SK-N-SH (cell line): ENCODE measurements around the gene ARHGAP6. TPM values are rescaled to one million over a fixed set of nuclear protein-coding genes. Genes with fewer than 3 reads are reported as not detected.

ENCODE experiments used
- CTCF ChIA-PET: fragments of 300-600, 350-600 bp; formaldehyde crosslinking; extraction: SDS; loops from one replicate; lab custom pipeline; 2021; lab: Yijun Ruan, JAX
- POLR2A ChIA-PET: fragments of 350-600 bp; sonication (Branson Sonifier 250); formaldehyde crosslinking; extraction: SDS; loops from one replicate; lab custom pipeline; 2020; ENCODE audit warnings: antibody characterized with exemption, inconsistent platforms; lab: Yijun Ruan, JAX
- DNase-seq: peaks from one replicate; pipeline ENCODE4 v3.0.0; 2012
- H2AFZ ChIP-seq: fragments of 200-600 bp; sonication (generic); 2 replicates; pipeline ENCODE4 v1.8.1; 2016; ENCODE audit warnings: antibody characterized with exemption, mild to moderate bottlenecking, low read depth
- H3F3A ChIP-seq: fragments of 200-600 bp; sonication (generic); replicated peaks from 2 replicates; pipeline ENCODE3; 2016; ENCODE audit warnings: antibody characterized with exemption, mild to moderate bottlenecking; ENCODE audit not compliant: insufficient read depth
- H3K27ac ChIP-seq, 2 experiments: fragments of 200-500 bp in 1 of 2; fragments of 200-600 bp in 1 of 2; sonication (Bioruptor generic) in 1 of 2; sonication (generic), shearing (Covaris generic) in 1 of 2; 2 replicates each; pipeline versions ENCODE4 v1.5.1 to v1.6.1; 2014 to 2016; ENCODE audit warnings: low read depth in 2 of 2, inconsistent platforms in 1 of 2, low read length in 1 of 2, mild to moderate bottlenecking in 1 of 2, mixed read lengths in 1 of 2
- H3K27me3 ChIP-seq: fragments of 200-600 bp; sonication (generic), shearing (Covaris generic); 2 replicates; pipeline ENCODE4 v1.6.1; 2016; ENCODE audit warnings: mixed run types; ENCODE audit not compliant: insufficient read depth
- H3K36me3 ChIP-seq, 2 experiments: fragments of 200-500 bp in 1 of 2; fragments of 200-600 bp in 1 of 2; sonication (Bioruptor generic) in 1 of 2; sonication (generic) in 1 of 2; replicated peaks in 1 of 2; 2 replicates each; pipeline versions ENCODE3 to v1.5.1; 2014 to 2016; ENCODE audit warnings: low read length in 1 of 2, mild to moderate bottlenecking in 1 of 2; ENCODE audit not compliant: insufficient read depth in 2 of 2, control insufficient read depth in 1 of 2
- H3K4me1 ChIP-seq, 2 experiments: fragments of 200-500 bp in 1 of 2; fragments of 200-600 bp in 1 of 2; sonication (Bioruptor generic) in 1 of 2; sonication (generic), shearing (Covaris generic) in 1 of 2; 2 replicates each; pipeline versions ENCODE4 v1.5.1 to v1.6.1; 2014 to 2016; ENCODE audit warnings: low read depth in 1 of 2, low read length in 1 of 2, mixed run types in 1 of 2; ENCODE audit not compliant: insufficient read depth in 2 of 2, control insufficient read depth in 1 of 2
- H3K4me2 ChIP-seq: fragments of 200-600 bp; sonication (generic), shearing (Covaris generic); 2 replicates; pipeline ENCODE4 v1.6.1; 2017; ENCODE audit warnings: mixed run types
- H3K4me3 ChIP-seq, 2 experiments: fragments of 200-500 bp in 1 of 2; fragments of 200-600 bp in 1 of 2; sonication (Bioruptor generic) in 1 of 2; sonication (generic), shearing (Covaris generic) in 1 of 2; 2 replicates each; pipeline versions ENCODE4 v1.5.1 to v1.8.1; 2014 to 2016; ENCODE audit warnings: low read depth in 2 of 2, inconsistent platforms in 1 of 2, low read length in 1 of 2, mild to moderate bottlenecking in 1 of 2, mixed read lengths in 1 of 2, moderate library complexity in 1 of 2
- H3K79me2 ChIP-seq: fragments of 200-600 bp; sonication (generic); 2 replicates; pipeline ENCODE4 v1.8.1; 2017; ENCODE audit warnings: mild to moderate bottlenecking; ENCODE audit not compliant: insufficient read depth
- H3K9ac ChIP-seq: fragments of 200-600 bp; sonication (generic); 2 replicates; pipeline ENCODE4 v1.6.1; 2017; ENCODE audit warnings: mixed run types
- H3K9me2 ChIP-seq: fragments of 200-600 bp; sonication (generic); 2 replicates; pipeline ENCODE4 v1.6.1; 2017; ENCODE audit warnings: mixed run types
- H3K9me3 ChIP-seq: fragments of 200-600 bp; sonication (generic); 2 replicates; pipeline ENCODE4 v1.6.1; 2017; ENCODE audit warnings: mixed run types, mild to moderate bottlenecking, moderate library complexity
- H4K20me1 ChIP-seq: fragments of 200-600 bp; sonication (generic); 2 replicates; pipeline ENCODE4 v1.6.1; 2017; ENCODE audit warnings: mild to moderate bottlenecking, mixed run types; ENCODE audit not compliant: insufficient read depth
- CHD2 ChIP-seq: fragments of 150-350 bp; IDR thresholded peaks from 2 replicates; pipeline ENCODE4 v1.6.1; 2018; ENCODE audit warnings: low read length; ENCODE audit not compliant: partially characterized antibody
- ELF1 ChIP-seq: IDR thresholded peaks from 2 replicates; pipeline ENCODE4 v1.4.0; 2012
- EP300 ChIP-seq, 2 experiments: IDR thresholded peaks; 2 replicates each; pipeline versions ENCODE4 v1.4.0 to v1.6.1; 2012; ENCODE audit warnings: borderline replicate concordance in 1 of 2, low read depth in 1 of 2, low read length in 1 of 2
- FOSL2 ChIP-seq: IDR thresholded peaks from 2 replicates; pipeline ENCODE4 v1.4.0; 2012; ENCODE audit warnings: low read depth, mild to moderate bottlenecking, moderate library complexity, borderline replicate concordance
- JUND ChIP-seq: IDR thresholded peaks from 2 replicates; pipeline ENCODE4 v1.4.0; 2012
- MAX ChIP-seq: IDR thresholded peaks from 2 replicates; pipeline ENCODE4 v1.4.0; 2012; ENCODE audit warnings: low read depth
- MEF2A ChIP-seq: IDR thresholded peaks from 2 replicates; pipeline ENCODE4 v1.4.0; 2012; ENCODE audit warnings: low read depth, borderline replicate concordance
- NFIC ChIP-seq: IDR thresholded peaks from 2 replicates; pipeline ENCODE4 v1.4.0; 2012; ENCODE audit warnings: borderline replicate concordance
- NRF1 ChIP-seq: IDR thresholded peaks from 2 replicates; pipeline ENCODE4 v1.6.1; 2012; ENCODE audit warnings: low read depth, mild to moderate bottlenecking, low read length
- RAD21 ChIP-seq: IDR thresholded peaks from 2 replicates; pipeline ENCODE4 v1.6.1; 2012; ENCODE audit warnings: mild to moderate bottlenecking, low read length
- RCOR1 ChIP-seq: fragments of 150-350 bp; IDR thresholded peaks from 2 replicates; pipeline ENCODE4 v1.6.1; 2017; ENCODE audit warnings: antibody characterized with exemption, low read length
- TCF12 ChIP-seq: IDR thresholded peaks from 2 replicates; pipeline ENCODE4 v1.4.0; 2012
- ZBTB33 ChIP-seq: IDR thresholded peaks from 2 replicates; pipeline ENCODE4 v1.4.0; 2012; ENCODE audit warnings: low read depth, borderline replicate concordance
- WGBS: methylation state at CpG from one replicate; pipeline ENCODE4 v1.1.6; 2017; ENCODE audit warnings: low lambda C conversion rate; 5-methylcytosine and 5-hydroxymethylcytosine counted together
- polyA plus RNA-seq, 3 experiments: library from polyadenylated mRNA; depleted of rRNA; stranded (reverse); fragments of >200 nt; gene quantifications; 2 replicates each; pipeline ENCODE4 v1.2.3, GENCODE V29; 2012

The ARHGAP6 gene
- polyA plus RNA-seq, 1 of the 3 experiments (the other 2 are of a cell fraction), result 0.16 TPM

GRCh38 chrX:11264925-11265324 lies 400.8 kb downstream of the ARHGAP6 start:
- Histone ChIP-seq H3K4me2 (no peak overlapping the region), H3K36me3 (no peaks in the 10 kb centered on the region), H3K79me2 (no peaks in the 10 kb centered on the region), H3K4me1 (no peaks in the 10 kb centered on the region), H3K27ac (no peak overlapping the region), H3F3A (no peaks in the 10 kb centered on the region), H4K20me1 (no peaks in the 10 kb centered on the region), H3K9me3 (no peaks in the 10 kb centered on the region), H3K9me2 (no peaks in the 10 kb centered on the region), H3K9ac (no peak overlapping the region), H3K27me3 (no peaks in the 10 kb centered on the region), H2AFZ (no peak overlapping the region; the same call in 1 of the 2 replicates), H3K4me3 (no peak overlapping the region)
- ChIA-PET POLR2A (no interaction called here), CTCF (no interaction called here)
- DNase-seq, result no peak
- TF ChIP-seq FOSL2 (no peak), TCF12 (no peak), ELF1 (no peak), MEF2A (no peak), NRF1 (no peak), ZBTB33 (no peak), RAD21 (no peak), CHD2 (no peak), RCOR1 (no peak)
- 19% methylated on average over 1 of the region's 1 CpG for WGBS

- no peak for DNase-seq
- Histone ChIP-seq H3K4me2 (no peak overlapping the region), H3K79me2 (no peaks in the 10 kb centered on the region), H3K27ac (peak overlapping the region in 1 of 2 experiments; percentile 61; a peak in 1 of 4 replicates), H3K4me1 (no peaks in the 10 kb centered on the region), H3K9me3 (no peaks in the 10 kb centered on the region), H3K27me3 (no peaks in the 10 kb centered on the region), H2AFZ (no peak overlapping the region), H3F3A (no peaks in the 10 kb centered on the region), H3K36me3 (no peaks in the 10 kb centered on the region), H4K20me1 (no peaks in the 10 kb centered on the region), H3K9me2 (no peaks in the 10 kb centered on the region), H3K4me3 (no peak overlapping the region), H3K9ac (no peak overlapping the region)
- 87% methylated on average over 1 of the region's 1 CpG for WGBS
- TF ChIP-seq CHD2 (no peak), TCF12 (peak; percentile 52), FOSL2 (peak; percentile 73; the same call in 1 of the 2 replicates), JUND (peak; percentile 57), NFIC (peak; percentile 17; the same call in 1 of the 2 replicates), MAX (no peak), EP300 (IDR thresholded peaks at IDR 0.05; ENCODE audit: borderline replicate concordance in 1 of 2, low read depth in 1 of 2, low read length in 1 of 2) (peak in 1 of 2 experiments; percentile 24; a peak in 1 of 4 replicates)
- POLR2A ChIA-PET, result no interaction called here
- CTCF ChIA-PET, result no interaction called here
Observed at GRCh38 chrX:11261260-11261659, 404.5 kb downstream of the ARHGAP6 start.
